GM18861 (cell line): ENCODE measurements around the gene ZNF433.
"Not testable (repeated sequence)": the region's sequence is repeated elsewhere in the genome, so short reads cannot be mapped to it uniquely, and the experiment has no call there.

Experiments used
- ATAC-seq: cut with Tn5 transposase; IDR thresholded peaks from one replicate; pipeline ENCODE4 v1.9.1; 2021; ENCODE audit not compliant: unreplicated experiment

ZNF433 gene

DNA sequence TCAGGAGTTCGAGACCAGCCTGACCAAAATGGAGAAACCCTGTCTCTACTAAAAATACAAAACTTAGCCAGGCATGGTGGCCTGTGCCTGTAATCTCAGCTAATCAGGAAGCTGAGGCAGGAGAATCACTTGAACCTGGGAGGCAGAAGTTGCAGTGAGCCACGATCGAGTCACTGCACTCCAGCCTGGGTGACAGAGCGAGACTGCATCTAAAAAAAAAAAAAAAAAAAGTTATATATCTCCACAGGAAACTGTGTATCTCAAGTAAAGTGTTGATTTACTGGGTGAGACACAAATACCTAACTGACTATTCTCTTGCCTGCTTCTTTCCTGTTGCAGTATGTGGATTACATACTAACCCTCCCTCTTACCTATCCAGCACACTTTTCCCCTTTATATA is 43.6 kb downstream of the ZNF433 start:
- not testable (repeated sequence) for ATAC-seq

DNA sequence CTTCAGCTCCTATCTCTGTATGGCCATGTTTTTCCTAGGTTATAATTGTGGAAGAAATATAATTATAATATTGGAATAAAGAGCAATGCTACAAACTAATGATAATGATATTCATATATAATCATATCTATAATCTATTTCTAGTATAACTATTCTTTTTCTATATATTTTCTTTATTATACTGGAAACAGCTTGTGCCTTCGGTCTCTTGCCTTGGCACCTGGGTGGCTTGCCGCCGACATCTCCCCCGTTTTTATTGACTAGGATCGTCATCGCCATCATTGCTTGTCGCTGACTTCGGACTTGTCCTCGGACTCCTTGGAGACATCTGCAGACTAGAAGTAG is 46.4 kb downstream of the ZNF433 start:
- no peak for ATAC-seq

DNA sequence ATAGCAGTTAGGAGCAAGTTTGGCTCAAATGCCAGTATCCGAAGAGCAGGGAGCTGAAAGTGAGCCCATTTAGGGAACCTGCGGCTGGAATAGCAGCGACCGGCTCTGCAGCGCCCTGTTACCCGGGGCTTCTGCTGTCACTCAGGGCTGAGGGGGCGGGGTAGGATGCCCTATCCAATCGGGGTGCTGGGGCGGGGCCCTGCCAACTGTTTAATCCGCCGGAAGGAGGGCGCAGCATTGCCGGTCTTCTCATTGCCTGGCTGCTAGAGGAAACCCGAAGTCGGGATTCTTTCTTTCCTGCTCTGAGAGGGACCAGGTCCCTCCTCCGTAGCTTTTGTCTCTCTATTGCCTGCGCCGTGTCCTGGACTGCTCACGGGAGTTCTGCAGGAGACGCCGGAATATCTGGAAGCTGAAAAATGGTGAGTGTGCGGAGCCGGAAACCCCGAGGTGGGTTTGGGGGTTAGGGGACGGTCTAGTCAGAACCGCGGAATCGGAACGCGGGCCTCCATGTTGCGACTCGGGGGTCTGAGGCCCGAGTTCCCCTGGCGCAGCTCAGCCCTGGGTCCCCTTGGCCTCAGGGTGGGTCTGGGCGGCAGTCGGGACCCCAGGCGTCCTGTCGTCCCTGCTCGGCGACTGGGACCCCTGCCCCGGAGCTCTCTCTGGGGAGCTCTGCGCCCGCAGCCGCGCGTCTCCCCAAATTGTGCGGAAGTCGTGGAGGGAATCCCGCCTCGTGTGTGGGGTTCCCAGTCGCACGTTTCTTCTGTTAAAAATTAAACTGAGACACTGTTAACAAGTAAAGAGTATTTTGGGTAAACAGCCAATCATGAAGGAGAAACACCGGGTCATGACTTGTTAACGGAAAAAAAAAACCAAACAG is 47.8 kb downstream of the ZNF433 start:
- ATAC-seq, result no peak

DNA sequence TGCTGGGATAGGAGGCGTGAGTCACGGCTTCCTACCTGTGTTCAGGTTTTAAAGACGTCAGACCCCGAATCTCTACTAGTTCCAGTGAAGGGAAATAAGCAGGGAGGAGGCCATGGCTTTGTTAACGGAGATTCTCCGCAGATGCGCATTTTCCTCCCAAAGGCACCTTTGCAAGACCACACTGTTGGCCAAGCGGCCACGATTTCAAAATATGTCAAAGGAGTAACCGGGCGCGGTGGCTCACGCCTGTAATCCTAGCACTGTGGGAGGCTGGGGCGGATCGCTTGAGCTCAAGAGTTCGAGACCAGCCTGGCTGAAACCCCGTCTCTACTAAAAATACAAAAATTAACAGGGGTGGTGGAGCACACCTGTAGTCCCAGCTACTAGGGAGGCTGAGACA is 48.7 kb downstream of the ZNF433 start:
- ATAC-seq, result no peak

DNA sequence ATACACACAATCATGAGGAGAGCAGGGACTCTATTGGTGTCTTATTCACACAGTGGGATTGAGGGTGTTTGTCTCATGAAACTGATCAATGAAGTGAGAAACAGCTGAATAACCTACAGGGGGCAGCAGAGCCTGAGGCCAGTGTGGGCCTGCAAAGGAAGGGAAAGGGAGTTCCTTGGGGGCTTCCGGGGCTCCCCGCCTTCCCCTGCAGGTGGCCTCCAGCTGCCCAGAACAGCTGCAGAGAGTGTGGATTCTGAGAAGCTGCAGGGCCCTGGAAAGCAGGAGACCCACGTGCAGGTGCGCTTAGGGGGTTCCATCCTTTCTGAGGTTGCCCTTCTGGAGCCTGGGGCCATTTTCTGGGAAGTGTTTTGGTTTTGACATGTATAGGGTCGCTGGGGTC is 50.5 kb downstream of the ZNF433 start:
- no peak for ATAC-seq

DNA sequence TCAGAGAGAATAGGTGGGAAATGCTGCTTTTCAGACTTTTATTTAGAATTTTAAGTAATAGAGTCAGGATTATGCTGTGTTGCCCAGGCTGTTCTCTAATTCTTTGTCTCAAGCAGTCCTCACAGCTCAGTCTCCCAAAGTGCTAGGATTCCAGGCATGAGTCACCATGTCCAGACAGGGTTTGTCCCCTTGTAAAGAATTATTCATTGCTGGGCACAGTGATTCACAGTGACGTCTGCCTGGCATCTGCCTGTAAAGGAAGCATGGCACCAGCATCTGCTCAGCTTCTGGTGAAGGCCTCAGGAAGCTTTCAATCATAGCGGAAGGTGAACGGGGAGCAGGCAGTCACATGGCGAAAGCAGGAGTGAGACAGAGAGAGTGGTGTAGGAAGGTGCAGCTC is 53.0 kb downstream of the ZNF433 start:
- ATAC-seq, result no peak

DNA sequence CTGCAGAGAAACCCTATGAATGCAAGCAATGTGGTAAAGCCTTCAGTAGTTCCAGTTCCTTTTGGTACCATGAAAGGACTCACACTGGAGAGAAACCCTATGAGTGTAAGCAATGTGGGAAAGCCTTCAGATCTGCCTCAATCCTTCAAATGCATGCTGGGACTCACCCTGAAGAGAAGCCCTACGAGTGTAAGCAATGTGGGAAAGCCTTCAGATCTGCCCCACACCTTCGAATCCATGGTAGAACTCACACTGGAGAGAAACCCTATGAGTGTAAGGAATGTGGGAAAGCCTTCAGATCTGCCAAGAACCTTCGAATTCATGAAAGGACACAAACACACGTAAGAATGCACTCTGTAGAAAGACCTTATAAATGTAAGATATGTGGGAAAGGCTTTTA is 56.0 kb downstream of the ZNF433 start:
- ATAC-seq, result no peak

DNA sequence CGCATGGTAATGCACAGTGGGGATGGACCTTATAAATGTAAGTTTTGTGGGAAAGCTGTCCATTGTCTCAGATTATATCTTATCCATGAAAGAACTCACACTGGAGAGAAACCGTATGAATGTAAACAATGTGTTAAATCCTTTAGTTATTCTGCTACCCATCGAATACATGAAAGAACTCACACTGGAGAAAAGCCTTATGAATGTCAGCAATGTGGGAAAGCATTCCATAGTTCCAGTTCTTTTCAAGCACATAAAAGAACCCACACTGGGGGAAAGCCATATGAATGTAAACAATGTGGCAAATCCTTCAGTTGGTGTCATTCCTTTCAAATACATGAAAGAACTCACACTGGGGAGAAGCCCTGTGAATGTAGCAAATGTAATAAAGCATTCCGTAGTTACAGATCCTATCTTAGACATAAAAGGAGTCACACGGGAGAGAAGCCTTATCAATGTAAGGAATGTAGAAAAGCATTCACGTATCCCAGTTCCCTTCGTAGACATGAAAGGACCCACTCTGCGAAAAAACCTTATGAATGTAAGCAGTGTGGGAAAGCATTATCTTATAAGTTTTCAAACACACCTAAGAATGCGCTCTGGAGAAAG is 56.9 kb downstream of the ZNF433 start:
- no peak for ATAC-seq

DNA sequence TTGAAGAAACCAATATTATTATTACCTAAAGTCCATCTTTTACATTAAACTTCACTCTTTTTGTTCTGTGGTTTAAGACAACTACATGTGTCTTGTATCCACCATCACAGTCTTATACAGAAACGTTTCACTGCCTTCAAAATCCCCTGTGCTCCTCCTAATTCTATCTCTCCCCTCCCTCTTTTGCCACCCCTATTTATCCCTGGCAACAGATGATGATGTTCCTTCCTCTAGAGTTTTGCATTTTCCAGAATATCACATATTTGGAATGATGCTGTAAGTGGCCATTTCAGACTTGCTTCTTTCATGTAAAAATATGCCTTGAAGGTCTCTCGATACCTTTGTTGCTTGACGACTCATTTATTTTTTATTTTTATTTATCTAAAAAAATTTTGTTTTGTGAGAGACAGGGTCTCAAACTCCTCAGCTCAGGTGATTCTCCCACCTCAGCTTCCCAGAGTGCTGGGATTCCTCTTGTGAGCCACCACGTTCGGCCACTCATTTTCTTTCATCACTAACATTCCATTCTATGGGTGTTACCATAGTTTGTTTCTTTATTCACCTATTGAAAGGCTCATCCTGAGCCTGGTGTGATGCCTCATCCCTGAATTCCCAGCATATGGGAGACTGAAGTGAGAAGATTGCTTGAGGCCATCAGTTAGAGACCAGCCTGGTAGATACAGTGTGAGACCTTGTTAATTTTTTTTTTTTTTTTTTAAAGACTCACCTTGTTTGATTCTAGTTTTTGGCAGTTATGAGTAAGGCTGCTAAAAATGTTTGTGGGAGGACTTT is 62.3 kb downstream of the ZNF433 start:
- ATAC-seq, result no peak

DNA sequence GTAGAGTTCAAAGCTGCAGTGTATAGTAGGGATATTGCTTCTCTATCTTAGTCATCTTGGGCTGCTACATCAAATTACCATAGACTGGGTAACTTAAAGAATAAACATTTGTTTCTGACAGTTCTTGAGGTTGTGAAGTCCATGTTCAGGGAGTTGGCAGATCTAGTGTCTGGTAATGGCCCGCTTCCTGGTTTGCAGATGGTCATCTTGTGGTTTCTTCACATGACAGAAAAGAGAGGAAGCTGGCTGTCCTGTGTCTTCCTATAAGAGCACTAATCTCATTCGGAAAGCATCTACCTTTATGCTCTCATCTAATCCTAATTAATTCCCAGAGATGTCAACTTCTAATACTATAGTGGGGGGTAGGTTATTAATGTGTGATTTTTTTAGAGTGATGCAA is 64.4 kb downstream of the ZNF433 start:
- no peak for ATAC-seq

DNA sequence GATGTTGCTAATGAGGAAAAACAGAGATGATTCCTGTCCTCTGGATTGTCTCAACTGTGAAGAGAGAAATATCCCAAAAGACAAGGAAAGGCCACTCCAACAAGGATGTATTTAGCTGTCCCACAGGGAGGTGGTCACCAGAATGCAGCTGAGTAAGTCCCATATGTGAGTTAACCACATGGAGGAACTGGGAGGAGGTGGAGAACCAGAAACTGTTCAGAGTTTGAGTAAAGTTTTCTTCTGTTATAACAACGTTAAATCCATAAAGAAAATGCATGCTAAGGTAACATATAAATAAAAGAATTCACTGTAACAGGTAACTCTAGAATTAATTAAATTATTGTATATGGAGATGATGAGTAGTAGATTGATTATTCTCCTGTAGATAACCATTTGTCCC is 65.3 kb downstream of the ZNF433 start:
- no peak for ATAC-seq

DNA sequence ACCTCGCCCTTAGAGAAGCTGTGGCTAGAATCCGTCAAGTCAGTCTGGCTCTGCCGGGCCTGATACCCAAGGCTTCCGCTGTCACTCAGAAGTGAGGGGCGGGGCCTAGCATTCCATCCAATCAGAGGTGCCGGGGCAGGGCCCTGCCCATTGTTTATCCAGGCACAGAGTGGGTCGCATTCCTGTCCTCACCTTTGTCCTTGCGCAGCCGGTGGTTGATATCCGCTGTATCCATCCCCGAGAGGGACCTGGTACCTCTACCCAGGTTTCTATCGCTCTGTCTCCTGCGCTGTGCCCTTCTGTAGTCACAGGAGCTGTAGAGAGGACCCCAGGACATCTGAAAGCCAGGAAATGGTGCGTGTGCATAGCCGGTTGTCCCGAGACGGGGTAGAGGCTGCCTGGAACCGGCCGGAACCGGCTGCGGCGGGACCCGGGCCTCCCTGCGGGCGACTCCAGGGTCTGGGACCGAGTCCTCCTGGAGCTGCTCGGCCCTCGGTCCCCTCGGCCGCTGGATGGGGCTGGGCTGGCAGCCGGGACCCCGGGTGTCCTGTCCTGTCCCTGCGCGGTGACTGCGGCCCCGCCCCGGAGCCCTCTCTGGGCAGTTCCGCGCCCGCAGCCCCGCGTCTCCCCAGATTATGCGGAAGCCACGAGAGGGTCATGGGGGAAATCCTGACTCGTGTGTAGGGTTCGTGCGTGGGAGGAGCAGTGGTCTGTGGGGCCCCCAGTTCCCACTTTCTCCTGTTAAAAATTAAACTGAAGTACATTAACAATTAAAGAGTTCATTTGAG is 70.4 kb downstream of the ZNF433 start, which contains the start of gene ZNF763:
Gene ZNF763 (plus strand): TSS at position 183 of the 788 bp plus-strand sequence. CDS start 169 bp downstream, at position 352.
- ATAC-seq, result peak; percentile 71
